ENCODE measurements around the gene SS18L1.
A peak's percentile ranks its signal among the peaks of the same experiment; 100 is the strongest.

Gene SS18L1

GRCh38 chr20:62212299-62212698, 68.7 kb downstream of the SS18L1 start:
- DNase-seq (ENCODE audit: low read depth in 2 of 2): no peak

- DNase-seq (ENCODE audit: low read depth in 2 of 2): no peak
Measured at GRCh38 chr20:62214067-62214466, 70.5 kb downstream of the SS18L1 start.

GRCh38 chr20:62215020-62215990, 71.7 kb downstream of the SS18L1 start:
- DNase-seq (ENCODE audit: low read depth in 2 of 2): no peak

DNA sequence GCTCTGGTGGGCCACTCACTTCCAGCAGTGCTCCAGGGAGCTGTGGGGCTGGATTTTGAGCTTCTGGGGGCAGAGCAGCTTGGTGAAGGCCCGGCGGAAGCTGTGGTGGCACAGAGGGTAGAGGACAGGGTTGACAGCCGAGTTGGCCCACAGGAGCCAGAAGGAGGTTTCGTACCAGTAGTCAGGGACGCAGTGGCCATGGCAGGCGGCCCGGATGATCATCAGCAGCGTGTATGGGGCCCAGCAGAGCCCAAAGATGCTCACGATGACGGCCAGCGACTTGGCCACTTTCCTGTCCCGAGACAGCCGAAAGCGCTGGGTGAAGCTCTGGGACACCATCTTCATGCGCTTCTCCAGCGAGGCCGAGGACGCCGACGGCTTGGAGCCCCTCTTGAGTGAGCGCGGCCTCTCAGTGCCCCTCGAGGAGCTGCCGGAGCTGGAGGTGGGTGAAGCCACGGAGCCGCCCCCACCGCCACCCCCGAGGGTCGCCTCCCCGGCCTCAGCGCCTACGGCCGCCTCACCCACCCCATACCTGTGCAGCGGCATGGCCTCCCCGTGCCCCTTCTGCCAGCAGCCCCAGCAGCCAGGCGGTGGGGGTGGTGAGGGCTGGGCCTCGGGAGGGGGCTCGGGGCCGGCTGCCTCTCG, 72.5 kb downstream of the SS18L1 start:
- no peak for DNase-seq (ENCODE audit: low read depth in 2 of 2)

DNA sequence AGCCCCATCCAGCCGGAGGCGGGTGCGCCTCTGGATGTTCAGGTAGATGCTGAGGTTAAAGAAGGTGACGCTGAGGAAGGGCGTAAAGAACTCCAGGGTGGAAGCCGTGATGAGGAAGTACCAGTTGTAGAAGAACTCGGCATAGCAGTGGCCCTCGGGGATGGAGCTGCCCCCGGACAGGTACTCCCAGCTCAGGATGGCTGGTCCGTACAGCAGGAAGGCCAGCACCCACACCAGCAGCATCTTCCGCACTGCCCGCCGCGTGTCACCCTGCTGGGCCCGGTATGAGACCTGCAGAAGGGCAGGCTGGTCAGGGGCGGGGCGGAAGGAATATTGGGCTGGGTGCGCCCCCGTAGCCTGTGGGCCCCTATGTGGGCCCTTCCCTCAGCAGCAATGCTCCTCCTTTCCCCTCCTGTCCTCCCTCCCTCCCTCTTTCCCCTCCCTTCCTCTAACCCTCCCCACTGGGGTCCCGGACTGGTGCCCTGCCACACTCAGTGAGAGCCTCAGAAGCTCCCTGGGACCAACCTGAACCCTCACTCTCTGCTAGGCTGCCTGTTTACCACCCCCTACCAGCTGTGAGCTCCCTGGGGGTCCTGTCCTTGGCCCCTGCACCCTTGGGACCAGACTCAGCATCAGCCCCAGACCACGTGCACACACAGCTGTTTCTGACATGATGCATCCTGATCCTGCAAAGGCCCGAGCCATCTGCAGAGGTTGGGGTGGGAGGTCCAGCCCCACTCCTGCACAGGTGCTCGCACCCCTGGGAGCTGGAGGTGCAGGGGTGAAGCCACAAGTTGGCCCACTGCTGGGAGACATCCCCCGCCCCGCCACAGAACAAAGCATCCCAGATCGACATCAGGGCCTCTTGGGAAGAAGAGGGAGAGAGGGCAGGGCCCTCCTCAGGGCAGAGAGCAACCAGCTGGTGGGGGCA, 73.3 kb downstream of the SS18L1 start:
- DNase-seq (ENCODE audit: low read depth in 2 of 2): no peak

DNA sequence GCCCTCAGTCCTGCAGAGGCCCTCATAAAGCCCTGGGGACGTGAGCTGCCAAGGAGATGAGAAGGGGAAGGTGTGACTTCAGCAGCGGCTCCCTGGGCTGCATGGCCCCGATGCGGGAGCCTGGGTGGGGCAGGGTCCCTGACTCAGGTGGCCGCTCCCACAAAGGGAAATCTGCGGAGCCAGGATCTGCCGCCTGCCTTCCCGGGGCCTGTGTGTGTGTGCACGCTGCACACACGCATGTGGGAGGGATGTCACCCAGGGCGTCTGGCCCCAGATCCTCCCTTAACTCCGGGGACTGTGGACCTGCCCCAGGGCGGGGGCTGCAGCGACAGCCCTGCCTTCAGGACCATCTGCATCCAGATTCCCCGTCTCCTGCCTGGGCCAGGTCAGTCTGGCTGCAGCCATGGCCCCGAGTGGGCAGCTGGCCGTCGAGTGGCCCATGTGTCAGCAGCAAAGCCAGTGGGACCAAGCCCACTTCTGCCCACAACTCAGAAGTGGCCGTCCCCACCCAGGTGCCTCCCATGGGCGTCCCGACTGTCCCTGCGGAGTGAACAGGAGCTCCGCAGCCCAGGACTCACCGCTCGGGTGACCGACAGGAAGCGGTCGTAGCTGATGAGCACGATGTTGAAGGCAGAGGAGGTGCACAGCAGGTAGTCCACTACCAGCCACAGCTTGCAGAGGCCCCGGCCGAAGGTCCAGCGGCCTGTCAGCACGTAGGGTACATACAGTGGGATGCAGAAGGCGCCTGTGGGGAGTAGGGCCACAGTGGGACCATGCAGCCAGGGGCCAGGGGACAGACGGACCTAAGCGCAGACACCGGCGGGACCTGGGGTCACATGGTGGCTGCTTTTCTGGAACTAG, 74.6 kb downstream of the SS18L1 start:
- DNase-seq (ENCODE audit: low read depth in 2 of 2): no peak

DNA sequence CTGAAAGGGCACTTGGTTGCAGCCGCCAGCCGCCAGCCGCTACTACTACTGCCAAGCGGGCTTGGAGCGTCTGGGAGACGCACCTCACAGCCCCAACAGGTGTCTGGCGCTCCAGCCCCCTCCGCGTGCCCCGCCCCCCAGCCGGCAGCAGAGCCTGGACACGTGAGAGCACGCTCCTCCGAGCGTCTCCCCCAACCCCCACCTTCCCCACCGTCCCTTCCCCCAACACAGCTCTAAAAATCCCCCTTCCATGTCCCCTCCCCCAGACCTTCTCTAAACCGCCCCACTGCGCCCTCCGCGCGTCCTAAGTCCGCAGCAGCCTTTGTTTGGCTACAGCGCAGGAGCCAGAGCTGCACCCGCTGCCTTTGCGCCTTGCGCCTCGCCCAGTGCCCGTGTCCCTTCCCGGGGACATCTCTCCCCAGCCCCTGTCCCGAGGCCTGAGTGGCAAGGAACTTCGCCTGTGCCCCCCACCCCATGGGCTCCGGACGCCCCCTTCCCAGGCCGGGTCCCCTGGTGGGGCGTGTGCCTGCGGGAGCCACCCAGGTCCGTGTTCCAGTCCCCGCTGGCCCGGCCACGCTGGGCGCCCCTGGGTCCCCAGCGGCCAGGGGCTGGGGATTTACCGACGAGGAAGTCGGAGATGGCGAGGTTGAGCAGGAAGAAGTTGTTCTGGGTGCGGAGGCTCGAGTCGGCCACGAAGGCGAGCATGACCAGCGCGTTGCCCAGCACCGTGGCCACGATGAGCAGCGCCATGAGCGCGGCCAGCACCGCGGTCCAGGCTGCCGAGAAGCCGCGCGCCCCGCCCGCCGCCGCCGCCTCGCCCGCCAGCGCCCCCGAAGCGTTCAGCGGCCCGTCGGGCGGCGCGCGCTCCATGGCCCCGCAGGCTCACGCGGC, 75.8 kb downstream of the SS18L1 start:
- DNase-seq (ENCODE audit: low read depth in 2 of 2): no peak

GRCh38 chr20:62219992-62220665, 76.6 kb downstream of the SS18L1 start, which contains the start of gene HRH3:
Gene HRH3 (minus strand): TSS chr20:62220278. CDS start chr20:62219970, 308 bp downstream.
- peak in 1 of 2 donors; percentile 26 for DNase-seq (ENCODE audit: low read depth in 2 of 2)

GRCh38 chr20:62220666-62221568, 77.3 kb downstream of the SS18L1 start:
- no peak for DNase-seq (ENCODE audit: low read depth in 2 of 2)

DNA sequence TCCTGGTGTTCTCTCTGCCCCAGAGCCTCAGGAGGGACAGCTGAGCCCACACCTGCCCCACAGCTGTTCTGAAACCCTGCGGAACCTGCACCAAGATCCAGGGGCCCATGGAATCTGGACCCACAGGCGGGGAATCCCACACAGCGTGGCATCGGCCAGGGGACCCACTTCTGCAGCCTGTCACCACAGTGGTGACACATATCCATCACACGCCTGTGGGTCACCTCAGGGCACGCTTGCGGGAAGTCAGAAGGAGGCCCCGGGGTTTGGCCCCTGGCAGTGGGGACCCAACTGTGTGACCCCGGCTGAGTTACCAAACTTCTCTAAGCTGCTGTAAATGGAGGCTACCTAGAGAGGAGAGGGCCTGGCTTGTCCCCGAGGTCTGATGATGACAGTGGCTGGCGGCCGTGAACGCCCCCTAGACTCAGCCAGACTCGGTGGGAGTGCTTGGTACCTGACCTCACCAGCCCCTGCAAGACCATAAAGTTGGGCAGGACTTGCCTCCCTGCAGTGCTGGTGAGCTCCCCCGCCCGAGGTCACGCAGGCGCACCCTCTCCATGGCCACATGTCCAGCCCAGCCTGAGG, 78.8 kb downstream of the SS18L1 start:
- no peak for DNase-seq (ENCODE audit: low read depth in 2 of 2)

- no peak for DNase-seq (ENCODE audit: low read depth in 2 of 2)
Measured at GRCh38 chr20:62222972-62223371, 79.4 kb downstream of the SS18L1 start.

DNA sequence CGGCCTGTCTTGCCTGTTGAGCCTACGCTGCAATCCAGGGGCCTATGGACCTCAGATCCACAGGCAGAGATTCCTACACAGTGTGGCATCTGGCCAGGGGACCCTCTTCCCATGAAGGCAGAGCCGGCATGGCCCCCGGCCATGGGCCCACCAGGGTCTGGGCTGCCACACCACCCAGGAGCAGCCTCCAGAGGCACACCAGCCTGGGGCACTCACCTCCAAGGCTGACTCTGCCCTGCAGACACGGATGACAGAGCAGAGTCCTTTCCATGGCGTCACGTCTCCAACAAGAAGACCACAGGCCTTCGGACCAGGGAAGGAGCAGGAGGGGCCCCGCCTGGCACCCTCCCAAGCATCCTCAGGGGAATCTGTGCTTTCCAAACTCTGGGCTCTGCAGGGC, 80.0 kb downstream of the SS18L1 start:
- DNase-seq (ENCODE audit: low read depth in 2 of 2): no peak

DNA sequence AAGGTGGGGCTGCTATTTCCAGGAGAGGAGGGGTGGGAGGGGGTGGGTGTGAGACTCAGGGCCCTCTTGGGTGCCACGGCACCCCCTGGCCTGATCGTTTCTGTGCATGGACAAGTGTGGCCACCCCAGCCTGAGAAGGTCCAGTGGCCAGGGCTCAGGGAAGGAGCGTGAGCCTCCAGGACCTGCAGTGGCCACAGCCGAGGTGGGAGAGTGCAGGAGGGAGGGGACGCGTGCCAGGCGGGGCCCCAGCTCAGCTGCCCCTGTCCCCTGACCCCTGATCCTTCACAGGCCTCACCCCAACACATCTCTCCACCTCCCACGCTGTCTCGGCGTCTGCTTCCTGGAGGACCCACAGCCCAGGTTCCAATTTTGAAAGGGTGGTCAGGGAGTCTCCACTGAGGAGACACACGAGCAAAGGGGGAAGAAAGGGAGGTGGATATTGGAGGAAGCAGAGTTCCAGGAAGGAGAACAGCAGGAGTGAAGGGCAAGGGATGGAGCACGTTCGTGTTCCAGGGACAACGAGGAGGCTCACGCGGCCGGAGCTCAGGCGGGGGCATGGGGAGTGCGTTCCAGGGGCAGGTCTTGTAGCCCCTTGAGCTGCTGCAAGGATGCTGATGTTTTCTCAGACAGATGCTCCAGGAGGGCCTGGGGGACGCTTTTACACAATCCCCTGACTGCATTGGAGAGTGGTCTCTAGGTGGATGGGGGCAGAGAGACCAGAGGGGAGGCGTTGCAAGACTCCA, 80.7 kb downstream of the SS18L1 start:
- DNase-seq (ENCODE audit: low read depth in 2 of 2): no peak

DNA sequence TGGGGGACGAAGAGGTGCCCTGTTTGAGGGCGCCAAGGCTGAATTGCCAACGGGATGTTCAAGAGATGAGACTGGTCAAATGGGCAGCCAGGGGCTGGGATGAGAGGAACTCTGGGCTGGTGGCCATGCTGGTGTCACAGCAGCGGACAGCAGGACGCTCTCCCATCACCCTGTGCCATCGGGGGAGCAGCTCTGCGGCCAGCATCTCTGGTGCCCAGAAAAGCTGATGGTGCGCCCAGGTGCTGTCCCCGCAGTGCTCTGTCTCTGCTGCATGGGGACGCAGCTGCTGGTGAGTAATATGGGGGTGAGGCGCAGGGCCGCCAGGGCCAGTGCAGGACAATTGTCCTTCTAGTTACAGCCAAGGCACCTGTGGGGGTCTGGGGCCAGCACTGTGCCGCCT, 81.5 kb downstream of the SS18L1 start:
- no peak for DNase-seq (ENCODE audit: low read depth in 2 of 2)

DNA sequence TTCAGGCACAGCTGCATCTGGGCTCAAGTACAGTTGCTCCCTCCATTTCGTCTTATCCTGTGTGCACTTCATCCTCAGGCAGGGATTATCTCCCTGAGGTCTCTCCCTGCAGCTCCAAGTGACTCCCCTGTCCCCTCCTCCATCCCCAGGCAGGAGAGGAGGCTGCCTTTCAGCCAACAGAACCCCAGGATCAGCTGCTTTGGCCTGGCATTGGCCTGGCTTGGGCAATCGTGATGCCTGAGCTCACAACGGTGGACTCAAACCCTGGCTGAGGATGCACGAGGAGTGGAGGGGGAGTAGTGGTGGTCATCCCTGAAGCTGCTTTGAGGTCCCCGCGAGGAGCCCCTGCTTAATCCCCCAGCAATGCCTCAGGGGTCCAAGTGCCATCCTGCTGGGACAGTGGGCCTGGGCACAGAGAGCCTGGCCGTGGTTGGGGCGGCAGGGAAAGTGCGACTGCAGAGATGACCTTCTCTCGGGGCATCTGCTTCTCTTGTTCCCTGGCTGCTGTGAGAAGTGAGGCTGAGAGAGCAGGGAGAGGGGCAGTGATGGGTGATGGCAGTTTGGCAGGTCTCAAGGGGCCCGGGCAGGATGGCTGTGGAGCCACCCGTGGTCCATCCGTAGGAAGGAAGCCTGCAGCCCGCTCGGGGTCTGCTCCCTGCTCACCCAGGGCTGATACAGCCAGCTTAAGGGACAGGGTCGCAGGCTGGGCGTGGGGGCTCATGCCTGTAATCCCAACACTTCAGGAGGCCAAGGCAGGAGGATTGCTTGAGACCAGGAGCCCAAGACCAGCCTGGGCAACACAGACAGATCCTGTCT, 82.5 kb downstream of the SS18L1 start:
- no peak for DNase-seq (ENCODE audit: low read depth in 2 of 2)
